Heart left ventricle (tissue), 16 donors: ENCODE data around the gene PRSS21. TPM values are rescaled to one million over a fixed set of nuclear protein-coding genes. Genes with fewer than 3 reads are reported as not detected.

Experiments used
- ATAC-seq, 4 donors: fragments of 200-7000 bp; cut with Tn5 transposase; one replicate each; pipeline ENCODE4 v1.9.1; 2020 to 2022; ENCODE audit warnings: moderate library complexity in 4 of 4, mild to moderate bottlenecking in 3 of 4, moderate number of reproducible peaks in 1 of 4
- DNase-seq, 5 donors: peaks; one replicate each; pipeline ENCODE4 v3.0.0-alpha.2; 2020
- H3K27ac ChIP-seq, 12 donors: fragments of 200-600 bp; sonication (generic) in 4 of 12; one replicate each; pipeline versions ENCODE4 v1.5.0 to v1.8.0; 2016 to 2022; ENCODE audit warnings: mild to moderate bottlenecking in 2 of 12
- H3K27me3 ChIP-seq, 9 donors: fragments of 200-600 bp; sonication (generic) in 2 of 9; one replicate each; pipeline versions ENCODE4 v1.5.1 to v1.8.0; 2016 to 2022; ENCODE audit warnings: mild to moderate bottlenecking in 3 of 9
- H3K36me3 ChIP-seq, 9 donors: fragments of 200-600 bp; sonication (generic) in 2 of 9; one replicate each; pipeline versions ENCODE4 v1.5.0 to v1.8.0; 2018 to 2022; ENCODE audit warnings: mild to moderate bottlenecking in 2 of 9
- H3K4me1 ChIP-seq, 12 donors: fragments of 200-600 bp; sonication (generic) in 4 of 12; one replicate each; pipeline versions ENCODE4 v1.5.0 to v1.8.0; 2016 to 2022; ENCODE audit warnings: mild to moderate bottlenecking in 3 of 12
- H3K4me3 ChIP-seq, 12 donors: fragments of 200-600 bp; sonication (generic) in 4 of 12; one replicate each; pipeline versions ENCODE4 v1.5.0 to v1.8.0; 2017 to 2022; ENCODE audit warnings: mild to moderate bottlenecking in 9 of 12, moderate library complexity in 4 of 12
- H3K9me3 ChIP-seq, 12 donors: fragments of 200-600 bp; sonication (generic) in 4 of 12; one replicate each; pipeline versions ENCODE4 v1.5.0 to v1.8.0; 2016 to 2022; ENCODE audit warnings: mild to moderate bottlenecking in 1 of 12
- POLR2A ChIP-seq, 2 donors: fragments of 450-650 bp; IDR thresholded peaks; one replicate each; pipeline ENCODE4 v1.6.1; 2017; ENCODE audit warnings: antibody characterized with exemption in 2 of 2, mild to moderate bottlenecking in 2 of 2, moderate library complexity in 2 of 2
- WGBS, 4 donors: extraction: QIAGEN DNeasy Blood & Tissue Kit in 2 of 4; methylation state at CpG; one replicate each; pipeline versions ENCODE4 v1.1.5 to v1.1.7; 2013 to 2018; 5-methylcytosine and 5-hydroxymethylcytosine counted together
- intact Hi-C, 10 donors: fragments of 100-400 bp; cut with DNase I; formaldehyde crosslinking; loops; one replicate each; pipeline versions ENCODE4 v1.11.1 to v1.14.2; 2022
- polyA plus RNA-seq, 2 donors: library from polyadenylated mRNA; stranded (reverse); fragments of 200-250 nt; gene quantifications; one replicate each; pipeline ENCODE4 v1.2.3, GENCODE V29; 2013
- total RNA-seq, 9 donors: library from RNA; depleted of rRNA in 2 of 9; stranded (reverse); fragments of >200 nt in 2 of 9; fragmentation: NEBNext Ultra II Directional in 3 of 9; extraction: Animal tissue kit (Norgen Biotek cat#: 25700) in 3 of 9; gene quantifications; one replicate each; pipeline versions ENCODE4 v1.1.0 to v1.2.4, GENCODE V29; 2016 to 2023
- TF ChIP-seq, protein P1 (sequence below), 12 donors: fragments of 200-600 bp; sonication (generic) in 4 of 12; IDR thresholded peaks; one replicate each; pipeline versions ENCODE4 v1.5.0 to v1.8.0; 2018 to 2022; ENCODE audit warnings: antibody characterized with exemption in 12 of 12, mild to moderate bottlenecking in 5 of 12
- donor health status: ischemic (EF 13 %, LVEDD 7.1; RV severe dilation, severe dysfunction).
- donor health status: healthy with polysubstance abuse.
- donor health status: DM: no; HTN: yes; CAD: no.
- donor health status: DM: no; HTN: no; CAD: no.
- donor health status: ischemic (EF 25% LVEDD 6.9; RV normal size, moderate dysfunction).
- donor health status: ischemic (EF 25% LVEDD 5.7; RV mildly dilated, moderate dysfunction).
- donor health status: healthy.
- donor health status: DM: yes; HTN: yes; CAD: no.
- donor health status: ischemic (EF 35%, LVEDD 5.7; RV mildly dilated, moderate dysfunction).
- donor health status: nonischemic (EF 11% LVEDD 7.7; RV severe dilation, severe dysfunction).
- donor health status: DM: yes; HTN: yes; CAD: no.
- donor health status: PGD.
- donor health status: ischemic (EF 29% LVEDD 5.4; RV normal size, mild dysfunction).
- donor health status: nonischemic (EF 23%, LVEDD 6.1; RV moderate dilation, normal function).

PRSS21 gene
- total and polyA plus RNA-seq, 11 donors = not detected

DNA sequence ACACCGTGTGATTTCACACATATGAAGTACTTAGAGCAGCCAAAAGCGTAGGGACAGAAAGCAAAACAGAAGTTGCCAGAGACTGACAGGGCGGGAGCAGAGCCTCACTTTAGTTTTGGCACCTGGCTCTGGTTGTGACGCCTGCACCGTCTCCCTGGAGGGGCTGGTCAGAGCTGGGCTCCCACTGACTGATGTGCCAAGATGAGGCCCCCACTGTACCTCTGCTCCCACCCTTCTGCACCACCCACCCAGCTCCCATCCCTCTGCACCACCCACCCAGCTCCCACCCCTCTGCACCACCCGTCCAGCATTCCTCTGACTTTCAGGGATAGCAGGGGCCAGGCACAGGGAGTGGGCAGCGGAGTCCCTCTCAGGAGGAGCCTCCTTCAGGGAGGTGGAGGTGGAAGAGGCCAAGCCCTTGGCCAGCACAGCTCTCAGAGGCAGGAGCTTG, 3.2 kb upstream of the PRSS21 start:
- peaks cover 0 to 4% (median 0%) of the 10 kb centered on the region in 12 donors for H3K9me3 ChIP-seq
- peaks cover 0 to 9% (median 0%) of the 10 kb centered on the region in 12 donors for H3K4me1 ChIP-seq
- peaks cover 0 to 58% (median 11%) of the 10 kb centered on the region in 9 donors for H3K27me3 ChIP-seq
- intact Hi-C loops = no loop called here
- H3K27ac ChIP-seq = no peak overlapping the region
- H3K4me3 ChIP-seq = no peak overlapping the region
- no peak for ATAC-seq
- no peak for TF ChIP-seq POLR2A (IDR thresholded peaks at IDR 0.05)
- TF ChIP-seq, protein P1, sequence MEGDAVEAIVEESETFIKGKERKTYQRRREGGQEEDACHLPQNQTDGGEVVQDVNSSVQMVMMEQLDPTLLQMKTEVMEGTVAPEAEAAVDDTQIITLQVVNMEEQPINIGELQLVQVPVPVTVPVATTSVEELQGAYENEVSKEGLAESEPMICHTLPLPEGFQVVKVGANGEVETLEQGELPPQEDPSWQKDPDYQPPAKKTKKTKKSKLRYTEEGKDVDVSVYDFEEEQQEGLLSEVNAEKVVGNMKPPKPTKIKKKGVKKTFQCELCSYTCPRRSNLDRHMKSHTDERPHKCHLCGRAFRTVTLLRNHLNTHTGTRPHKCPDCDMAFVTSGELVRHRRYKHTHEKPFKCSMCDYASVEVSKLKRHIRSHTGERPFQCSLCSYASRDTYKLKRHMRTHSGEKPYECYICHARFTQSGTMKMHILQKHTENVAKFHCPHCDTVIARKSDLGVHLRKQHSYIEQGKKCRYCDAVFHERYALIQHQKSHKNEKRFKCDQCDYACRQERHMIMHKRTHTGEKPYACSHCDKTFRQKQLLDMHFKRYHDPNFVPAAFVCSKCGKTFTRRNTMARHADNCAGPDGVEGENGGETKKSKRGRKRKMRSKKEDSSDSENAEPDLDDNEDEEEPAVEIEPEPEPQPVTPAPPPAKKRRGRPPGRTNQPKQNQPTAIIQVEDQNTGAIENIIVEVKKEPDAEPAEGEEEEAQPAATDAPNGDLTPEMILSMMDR (IDR thresholded peaks at IDR 0.05) = no peak
- no peak for DNase-seq
- WGBS, 4 donors = 46 to 65% (median 61%) methylated on average over 7 of the region's 7 CpGs
- H3K36me3 ChIP-seq = no peaks in the 10 kb centered on the region

DNA sequence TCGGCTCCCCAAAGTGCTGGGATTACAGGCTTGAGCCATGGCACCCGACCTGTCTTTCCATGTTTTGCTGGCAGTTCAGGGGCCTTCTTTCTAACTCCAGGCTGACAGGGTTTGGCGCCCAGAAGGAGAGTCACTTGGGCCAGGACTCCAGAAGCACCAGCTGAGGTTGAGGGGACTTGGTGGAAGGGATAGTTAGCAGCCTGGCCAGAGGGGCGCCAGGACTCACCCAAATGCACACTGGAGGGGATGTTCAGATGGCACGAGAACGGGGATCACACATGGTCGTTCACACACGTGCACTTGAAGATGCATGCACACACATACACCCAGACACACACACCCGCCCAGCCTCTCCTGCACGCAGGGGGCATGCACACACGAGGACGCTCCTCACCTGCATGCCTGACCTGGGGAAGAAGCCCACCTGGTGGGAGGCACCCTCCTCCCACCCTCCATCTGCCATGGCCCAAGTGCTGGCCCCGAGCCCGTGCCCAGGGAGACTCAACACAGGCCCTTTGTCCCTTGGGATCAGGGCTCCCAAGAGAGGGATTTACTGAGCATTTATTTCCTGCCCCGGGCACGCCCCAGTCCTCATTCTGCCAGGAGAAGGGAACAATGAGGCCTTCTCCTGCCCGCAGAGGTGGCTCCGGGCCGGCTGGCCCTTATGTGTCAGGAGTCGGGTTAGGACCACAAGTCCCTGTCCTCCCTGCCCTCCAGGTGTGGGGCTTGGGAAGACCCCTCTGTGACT, 2.3 kb upstream of the PRSS21 start:
- Histone ChIP-seq H3K9me3 (no peaks in the 10 kb centered on the region), H3K4me1 (peaks cover 0 to 9% (median 0%) of the 10 kb centered on the region in 12 donors), H3K36me3 (no peaks in the 10 kb centered on the region), H3K4me3 (no peak overlapping the region), H3K27ac (no peak overlapping the region), H3K27me3 (peaks cover 0 to 67% (median 11%) of the 10 kb centered on the region in 9 donors)
- WGBS, 4 donors = 78 to 85% (median 82%) methylated on average over 5 to 20 of the region's 20 CpGs
- intact Hi-C loops = no loop called here
- TF ChIP-seq POLR2A (IDR thresholded peaks at IDR 0.05) = no peak
- TF ChIP-seq, protein P1 (IDR thresholded peaks at IDR 0.05) = no peak
- DNase-seq (no peak), ATAC-seq (no peak)

DNA sequence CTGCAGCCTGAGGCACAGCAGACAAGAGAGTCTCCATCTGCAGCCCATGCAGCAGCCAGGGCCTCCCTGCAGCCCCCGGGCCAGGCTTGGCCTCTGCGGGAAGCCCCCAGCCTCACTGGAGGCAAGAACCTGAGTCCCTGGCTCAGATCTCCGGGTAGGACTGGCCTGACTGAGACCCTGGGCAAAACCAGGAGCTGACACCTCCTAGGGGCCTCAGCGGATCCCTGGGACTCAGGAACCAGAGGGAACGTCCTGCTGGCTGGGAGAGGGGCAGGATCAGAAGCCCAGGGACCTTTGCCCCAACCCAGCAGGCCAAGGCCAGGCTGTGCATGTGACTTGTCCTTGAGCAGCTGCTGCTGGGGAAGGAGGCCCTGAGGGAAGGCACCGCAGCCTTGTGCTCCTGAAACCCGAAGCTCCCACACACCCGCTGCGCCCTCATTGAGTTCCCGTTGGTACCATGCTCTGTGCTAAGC, 1.7 kb upstream of the PRSS21 start:
- intact Hi-C loops = no loop called here
- Histone ChIP-seq H3K4me3 (no peak overlapping the region), H3K27ac (no peak overlapping the region), H3K4me1 (peaks cover 0 to 9% (median 0%) of the 10 kb centered on the region in 12 donors), H3K9me3 (no peaks in the 10 kb centered on the region), H3K27me3 (peaks cover 0 to 69% (median 11%) of the 10 kb centered on the region in 9 donors), H3K36me3 (no peaks in the 10 kb centered on the region)
- DNase-seq (no peak), ATAC-seq (no peak)
- 70 to 84% (median 73%) methylated on average over 6 to 10 of the region's 10 CpGs for WGBS, 4 donors
- TF ChIP-seq, protein P1 (IDR thresholded peaks at IDR 0.05) = no peak
- no peak for TF ChIP-seq POLR2A (IDR thresholded peaks at IDR 0.05)

DNA sequence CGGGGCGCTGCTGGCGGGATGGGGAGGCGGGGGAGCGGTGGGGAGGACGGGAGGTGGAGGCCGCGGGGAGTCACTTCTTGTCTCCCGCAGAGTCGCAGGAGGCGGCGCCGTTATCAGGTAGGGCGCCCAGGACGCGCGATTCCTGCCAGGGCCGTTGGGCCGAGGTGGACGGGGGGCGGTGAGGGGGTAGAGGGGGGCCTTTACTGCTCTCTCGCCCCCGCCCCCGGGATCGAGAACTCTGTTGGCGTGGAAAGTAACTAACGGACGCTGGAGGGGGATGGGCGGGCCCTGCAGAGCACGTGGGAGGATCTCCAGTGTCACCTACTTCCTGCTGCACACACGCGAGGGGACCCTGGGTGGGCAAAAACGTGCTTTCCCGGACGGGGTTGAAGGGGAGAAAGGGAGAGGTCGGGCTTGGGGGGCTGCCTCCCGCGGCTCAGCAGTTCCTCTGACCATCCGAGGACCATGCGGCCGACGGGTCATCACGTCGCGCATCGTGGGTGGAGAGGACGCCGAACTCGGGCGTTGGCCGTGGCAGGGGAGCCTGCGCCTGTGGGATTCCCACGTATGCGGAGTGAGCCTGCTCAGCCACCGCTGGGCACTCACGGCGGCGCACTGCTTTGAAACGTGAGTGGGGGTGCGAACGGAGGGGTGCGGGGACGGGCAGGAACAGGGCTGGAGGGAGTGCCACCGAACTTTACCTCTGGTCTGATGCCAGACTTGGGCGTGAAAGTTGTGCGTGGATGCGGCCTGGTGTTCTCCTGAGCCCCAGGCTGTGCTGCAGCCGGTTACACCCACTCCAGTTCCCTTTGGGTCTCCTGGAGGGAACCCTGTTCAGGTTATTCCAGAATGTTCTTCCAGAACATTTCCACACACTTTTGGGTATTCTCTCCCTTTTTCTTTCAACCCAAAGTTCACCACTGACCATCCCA, 569 bp downstream of the PRSS21 start:
- no peaks in the 10 kb centered on the region for H3K36me3 ChIP-seq
- peak overlapping the region in 1 of 12 donors; percentile 13 for H3K4me3 ChIP-seq
- intact Hi-C loops = no loop called here
- no peak for ATAC-seq
- no peak for TF ChIP-seq POLR2A (IDR thresholded peaks at IDR 0.05)
- TF ChIP-seq, protein P1 (IDR thresholded peaks at IDR 0.05) = no peak
- DNase-seq = no peak
- H3K9me3 ChIP-seq = no peaks in the 10 kb centered on the region
- H3K27ac ChIP-seq = no peak overlapping the region
- H3K4me1 ChIP-seq = no peaks in the 10 kb centered on the region
- peaks cover 0 to 53% (median 9%) of the 10 kb centered on the region in 9 donors for H3K27me3 ChIP-seq
- WGBS, 4 donors = 64 to 77% (median 67%) methylated on average over 65 to 68 of the region's 68 CpGs
